Activated T-cell treated with anti-CD3 and anti-CD28 coated beads, Interleukin-2, amount 50 U/mL, for 1 hour (primary cell): ENCODE measurements around the gene GNG8.

Experiments
- DNase-seq: peaks from one replicate; pipeline ENCODE4 v3.0.0-alpha.2; 2020

GNG8 gene

GRCh38 chr19:46601318-46602224, 34.4 kb downstream of the GNG8 start, which contains the start of gene CALM3:
CALM3 (plus strand) TSS chr19:46601330; CDS start chr19:46601435, 105 bp downstream.
- no peak for DNase-seq

DNA sequence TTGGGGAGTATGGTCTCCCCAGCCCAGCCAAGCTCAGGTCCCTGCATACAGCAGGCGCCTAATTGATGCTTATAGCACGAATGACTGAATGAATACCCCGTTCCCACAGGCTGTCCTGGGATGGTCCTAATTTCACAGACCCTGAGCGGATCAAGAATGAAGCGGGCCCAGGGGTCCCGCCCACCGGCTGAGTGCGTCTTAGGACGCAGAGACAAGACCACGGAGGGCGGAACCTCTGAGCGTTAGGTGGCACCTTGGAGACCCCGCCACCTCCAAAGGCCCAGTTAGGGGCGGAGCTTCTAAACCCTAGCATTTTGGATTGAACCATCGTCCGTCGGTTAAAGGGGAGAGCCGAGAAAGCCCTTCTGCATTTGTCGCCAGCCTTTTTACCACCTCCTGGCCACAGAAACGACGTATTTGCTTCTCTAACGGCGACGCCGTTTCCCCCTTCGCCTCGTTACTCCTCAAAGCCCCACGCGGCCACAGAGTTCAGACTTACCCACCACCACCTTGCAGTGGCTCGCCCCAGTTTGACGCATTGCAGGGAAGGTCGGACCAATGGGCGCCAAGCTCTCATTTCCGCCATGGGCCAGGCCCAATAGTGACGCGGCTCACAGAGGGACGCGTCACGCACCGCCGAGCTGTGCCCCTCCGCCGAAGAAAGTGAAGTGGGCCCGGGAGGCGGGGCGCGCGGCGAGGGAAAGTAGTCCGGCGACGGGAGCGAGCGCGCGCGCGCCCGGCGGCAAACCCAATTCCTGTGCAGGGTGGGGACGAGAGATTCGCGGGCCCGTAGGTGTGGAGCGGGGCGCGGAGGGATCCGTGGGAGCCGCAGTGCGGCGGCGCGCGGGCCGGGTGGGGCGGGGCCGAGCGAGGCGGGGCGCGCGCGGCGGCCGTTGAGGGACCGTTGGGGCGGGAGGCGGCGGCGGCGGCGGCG, 35.4 kb downstream of the GNG8 start:
- peak; percentile 99 for DNase-seq

DNA sequence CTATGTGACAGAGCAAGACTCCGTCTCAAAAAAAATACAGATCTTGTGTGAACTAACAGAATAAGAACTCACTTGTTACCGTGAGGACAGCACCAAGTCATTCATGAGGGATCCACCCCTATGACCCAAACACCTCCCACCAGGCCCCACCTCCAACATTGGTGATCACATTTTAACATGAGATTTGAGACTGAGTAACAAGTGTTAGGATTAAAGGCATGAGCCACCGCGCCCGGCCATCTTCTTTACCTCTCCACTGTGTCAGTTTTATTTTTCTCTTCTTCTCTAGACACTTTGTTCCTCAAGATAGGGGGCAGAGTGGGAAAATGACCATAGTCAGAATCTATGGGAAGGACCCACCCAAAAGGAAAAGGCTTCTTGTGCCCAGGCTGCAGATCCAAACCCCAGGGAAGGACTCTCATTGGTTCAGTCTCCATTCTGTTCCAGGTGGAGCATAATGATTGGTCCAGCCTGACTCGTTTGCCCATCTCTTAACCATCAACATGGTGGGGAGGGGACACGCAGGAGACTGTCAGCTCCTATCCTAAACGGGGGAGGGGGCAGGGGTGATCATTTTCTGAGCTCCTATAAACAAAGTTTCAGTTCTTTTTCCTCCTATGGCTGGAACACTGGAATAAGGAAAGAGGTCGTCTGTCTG, 36.2 kb downstream of the GNG8 start:
- no peak for DNase-seq

GRCh38 chr19:46598372-46598917, 37.6 kb downstream of the GNG8 start:
- DNase-seq, result no peak

- DNase-seq, result no peak
Measured at GRCh38 chr19:46596008-46596407, 40.0 kb downstream of the GNG8 start.

DNA sequence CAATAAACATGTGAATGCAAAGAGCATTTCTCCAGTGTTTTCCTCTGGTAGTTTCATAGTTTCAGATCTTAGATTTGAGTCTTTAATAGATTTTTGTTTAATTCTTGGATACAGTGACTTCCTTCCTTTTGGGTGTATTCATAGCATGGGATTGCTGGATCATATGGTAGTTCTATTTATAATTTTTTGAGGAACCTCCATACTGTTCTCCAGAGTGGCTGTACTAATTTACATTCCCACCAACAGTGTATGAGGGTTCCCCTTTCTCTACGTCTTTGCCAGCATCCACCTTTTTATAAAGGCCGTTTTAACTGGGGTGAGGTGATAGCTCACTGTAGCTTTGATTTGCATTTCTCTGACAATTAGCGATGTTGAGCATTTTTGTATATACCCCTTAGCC, 44.1 kb downstream of the GNG8 start:
- DNase-seq, result no peak

DNA sequence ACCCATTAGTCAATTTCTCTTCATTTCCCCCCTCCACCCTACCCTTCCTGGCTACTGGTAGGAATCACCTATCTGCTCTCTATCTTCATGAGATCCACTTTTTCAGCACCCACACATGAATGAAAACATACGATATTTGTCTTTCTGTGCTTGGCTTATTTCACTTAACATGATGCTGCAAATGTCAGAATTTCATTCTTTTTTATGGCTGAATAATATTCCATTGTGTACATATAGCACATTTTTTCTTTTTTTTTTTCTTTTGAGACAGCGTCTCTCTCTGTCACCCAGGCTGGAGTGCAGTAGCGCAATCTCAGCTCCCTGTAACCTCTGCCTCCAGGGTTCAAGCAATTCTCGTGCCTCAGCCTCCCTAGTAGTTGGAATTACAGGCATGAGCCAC, 44.7 kb downstream of the GNG8 start:
- no peak for DNase-seq

GRCh38 chr19:46587861-46588260, 48.1 kb downstream of the GNG8 start:
- no peak for DNase-seq

- no peak for DNase-seq
Measured at GRCh38 chr19:46586294-46586693, 49.7 kb downstream of the GNG8 start.

DNA sequence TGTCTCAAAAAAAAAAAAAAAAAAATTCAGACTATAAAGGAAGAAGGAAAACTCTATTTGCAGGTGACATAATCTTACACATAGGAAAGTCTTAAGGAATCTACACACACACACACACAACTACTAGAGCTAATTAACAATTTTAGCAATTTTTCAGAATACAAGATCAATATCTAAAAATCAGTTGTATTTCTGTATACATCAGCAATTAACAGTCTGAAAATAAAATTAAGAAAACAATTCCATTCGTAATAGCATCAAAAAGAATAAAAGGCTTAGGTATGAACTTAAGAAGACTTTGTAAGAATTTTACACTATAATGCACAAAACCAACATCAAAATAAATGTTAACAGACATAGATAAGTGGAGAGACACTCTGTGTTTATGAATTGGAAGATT, 50.5 kb downstream of the GNG8 start:
- no peak for DNase-seq
